H1 (cell line): ENCODE data around the gene BACE2.

Experiments used
- BRCA1 ChIP-seq: IDR thresholded peaks from 2 replicates; pipeline ENCODE4 v1.6.1; 2012; ENCODE audit warnings: low read depth, low read length, improper control_type of control experiment
- CREB1 ChIP-seq: IDR thresholded peaks from 2 replicates; pipeline ENCODE4 v1.6.1; 2012; ENCODE audit warnings: inconsistent platforms
- EP300 ChIP-seq, 2 experiments: IDR thresholded peaks; 1 replicate in 1 of 2; 2 replicates in 1 of 2; pipeline ENCODE4 v1.6.1; 2011 to 2012; ENCODE audit warnings: low read depth in 2 of 2, low read length in 2 of 2, mild to moderate bottlenecking in 2 of 2, borderline replicate concordance in 1 of 2, inconsistent platforms in 1 of 2, moderate library complexity in 1 of 2
- EZH2 ChIP-seq: fragments of 200-600 bp; sonication (generic); IDR thresholded peaks from 2 replicates; pipeline ENCODE4 v1.7.1; 2012; ENCODE audit warnings: low read depth, mild to moderate bottlenecking, moderate library complexity, low read length, inconsistent platforms; ENCODE audit not compliant: severe bottlenecking
- GABPA ChIP-seq: IDR thresholded peaks from 2 replicates; pipeline ENCODE4 v1.6.1; 2011; ENCODE audit warnings: mild to moderate bottlenecking, low read length, moderate library complexity, borderline replicate concordance; ENCODE audit not compliant: insufficient read depth
- RAD21 ChIP-seq, 2 experiments: IDR thresholded peaks in 1 of 2; conservative IDR thresholded peaks in 1 of 2; 2 replicates each; pipeline ENCODE4 v1.6.1; 2011; ENCODE audit warnings: low read depth in 2 of 2, low read length in 2 of 2, improper control_type of control experiment in 1 of 2, inconsistent platforms in 1 of 2, mild to moderate bottlenecking in 1 of 2, moderate library complexity in 1 of 2
- SP1 ChIP-seq: IDR thresholded peaks from 2 replicates; pipeline ENCODE4 v1.6.1; 2011; ENCODE audit warnings: low read depth, low read length
- YY1 ChIP-seq: IDR thresholded peaks from 2 replicates; pipeline ENCODE4 v1.6.1; 2011; ENCODE audit warnings: low read depth, mild to moderate bottlenecking, low read length
- TF ChIP-seq, protein P1 (sequence below), 3 experiments: IDR thresholded peaks; 1 replicate in 2 of 3; 2 replicates in 1 of 3; pipeline versions ENCODE4 v1.5.1 to v1.6.1; 2011; ENCODE audit warnings: low read length in 3 of 3, mild to moderate bottlenecking in 3 of 3, inconsistent platforms in 2 of 3, low read depth in 1 of 3, moderate library complexity in 1 of 3; ENCODE audit not compliant: insufficient read depth in 1 of 3; ENCODE audit errors: control extremely low read depth in 1 of 3

DNA sequence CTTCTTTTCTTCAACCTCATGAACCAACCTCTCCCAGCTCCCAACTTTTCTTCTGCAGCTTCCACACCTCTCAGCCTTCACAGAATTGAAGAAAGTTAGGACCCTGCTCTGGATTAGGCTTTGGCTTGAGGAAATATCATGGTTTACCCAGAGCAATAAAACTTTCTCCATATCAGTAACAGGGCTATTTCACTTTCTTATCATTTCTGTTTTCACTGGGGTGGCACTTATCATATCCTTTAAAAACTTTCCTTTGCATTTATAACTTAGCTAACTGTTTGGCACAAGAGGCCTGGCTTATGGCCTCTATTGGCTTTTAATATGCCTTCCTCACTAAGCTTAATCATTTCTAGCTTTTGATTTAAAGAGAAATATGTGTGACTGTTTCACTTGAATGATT is 139.3 kb downstream of the BACE2 start:
- TF ChIP-seq, protein P1, sequence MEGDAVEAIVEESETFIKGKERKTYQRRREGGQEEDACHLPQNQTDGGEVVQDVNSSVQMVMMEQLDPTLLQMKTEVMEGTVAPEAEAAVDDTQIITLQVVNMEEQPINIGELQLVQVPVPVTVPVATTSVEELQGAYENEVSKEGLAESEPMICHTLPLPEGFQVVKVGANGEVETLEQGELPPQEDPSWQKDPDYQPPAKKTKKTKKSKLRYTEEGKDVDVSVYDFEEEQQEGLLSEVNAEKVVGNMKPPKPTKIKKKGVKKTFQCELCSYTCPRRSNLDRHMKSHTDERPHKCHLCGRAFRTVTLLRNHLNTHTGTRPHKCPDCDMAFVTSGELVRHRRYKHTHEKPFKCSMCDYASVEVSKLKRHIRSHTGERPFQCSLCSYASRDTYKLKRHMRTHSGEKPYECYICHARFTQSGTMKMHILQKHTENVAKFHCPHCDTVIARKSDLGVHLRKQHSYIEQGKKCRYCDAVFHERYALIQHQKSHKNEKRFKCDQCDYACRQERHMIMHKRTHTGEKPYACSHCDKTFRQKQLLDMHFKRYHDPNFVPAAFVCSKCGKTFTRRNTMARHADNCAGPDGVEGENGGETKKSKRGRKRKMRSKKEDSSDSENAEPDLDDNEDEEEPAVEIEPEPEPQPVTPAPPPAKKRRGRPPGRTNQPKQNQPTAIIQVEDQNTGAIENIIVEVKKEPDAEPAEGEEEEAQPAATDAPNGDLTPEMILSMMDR (IDR thresholded peaks at IDR 0.05; ENCODE audit: control extremely low read depth in 1 of 3, insufficient read depth in 1 of 3, low read depth in 1 of 3, low read length in 3 of 3) = no peak
- TF ChIP-seq CREB1 (no peak), SP1 (no peak), RAD21 (IDR thresholded peaks at IDR 0.05 in 1 of 2, conservative IDR thresholded peaks at IDR 0.05 in 1 of 2; ENCODE audit: low read depth in 2 of 2, low read length in 2 of 2) (no peak), EP300 (IDR thresholded peaks at IDR 0.05; ENCODE audit: borderline replicate concordance in 1 of 2, low read depth in 2 of 2, low read length in 2 of 2) (no peak), BRCA1 (no peak), YY1 (no peak), GABPA (no peak), EZH2 (no peak)
